Eye (tissue), 1 donor: ENCODE data around the gene NKAIN2.
"Not testable (repeated sequence)": the region's sequence is repeated elsewhere in the genome, so short reads cannot be mapped to it uniquely, and the experiment has no call there.

Experiments used
- DNase-seq: peaks from one replicate; pipeline ENCODE4 v3.0.0-alpha.2; 2015

The NKAIN2 gene

GRCh38 chr6:124119596-124119995 lies 315.9 kb downstream of the NKAIN2 start:
- peak; percentile 60 for DNase-seq

- DNase-seq = peak; percentile 25
Observed at GRCh38 chr6:124123617-124124209, 320.0 kb downstream of the NKAIN2 start.

DNA sequence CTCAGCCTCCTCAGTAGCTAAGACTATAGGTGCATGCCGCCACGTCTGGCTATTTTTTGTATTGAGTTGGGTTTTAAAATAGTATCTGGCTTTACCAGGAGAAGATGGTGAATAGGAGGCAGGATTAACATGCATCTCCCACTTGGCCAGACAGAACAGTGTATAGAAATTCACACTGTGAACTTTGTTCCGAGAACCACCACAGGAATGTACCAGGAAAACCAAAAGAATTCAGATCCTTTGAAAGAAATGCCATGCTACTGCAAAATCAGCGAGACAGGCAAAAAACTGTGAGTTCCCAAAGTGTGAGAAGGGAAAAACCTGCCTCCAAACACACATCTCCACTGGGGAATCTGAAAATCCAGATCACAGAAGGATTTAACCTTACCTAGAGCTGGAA lies 327.6 kb downstream of the NKAIN2 start:
- DNase-seq = no peak

DNA sequence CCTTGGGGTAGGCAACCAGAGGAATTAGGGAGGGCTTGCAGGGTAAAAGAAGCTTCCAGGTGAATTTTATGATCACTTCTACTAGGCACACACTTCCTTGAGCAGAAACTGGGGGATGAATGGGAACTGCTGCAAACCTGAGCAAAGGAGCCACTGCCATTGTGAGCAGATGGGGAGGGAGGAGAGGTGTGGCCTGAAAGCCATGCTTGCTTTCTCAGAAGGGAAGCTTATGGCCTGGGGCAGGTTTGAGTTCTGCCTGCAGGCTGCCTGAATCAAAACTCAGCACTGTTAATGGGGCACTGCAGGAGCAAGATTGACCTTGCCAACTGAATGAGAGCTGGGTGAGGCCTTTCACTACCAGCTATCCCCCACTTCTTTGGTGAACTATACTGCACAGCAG lies 328.1 kb downstream of the NKAIN2 start:
- no peak for DNase-seq

GRCh38 chr6:124132256-124132655 lies 328.6 kb downstream of the NKAIN2 start:
- no peak for DNase-seq

DNA sequence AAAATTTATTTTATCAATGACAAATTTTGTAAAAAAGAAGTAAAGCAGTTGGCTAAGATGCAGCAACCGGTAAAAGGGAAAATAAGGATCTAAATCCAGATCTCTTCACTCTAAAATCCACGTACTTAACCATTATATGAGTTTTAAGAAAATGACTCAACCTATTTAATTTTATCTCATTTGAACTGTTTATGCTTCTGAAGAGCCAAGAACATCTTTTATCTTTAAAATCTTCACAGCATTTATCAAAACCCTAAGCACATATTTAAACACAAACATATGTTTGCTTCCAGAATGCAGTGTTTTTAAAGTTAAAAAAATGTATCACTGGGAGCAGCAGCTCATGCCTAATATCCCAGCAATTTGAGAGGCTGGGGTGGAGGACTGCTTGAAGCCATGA lies 339.2 kb downstream of the NKAIN2 start:
- no peak for DNase-seq

DNA sequence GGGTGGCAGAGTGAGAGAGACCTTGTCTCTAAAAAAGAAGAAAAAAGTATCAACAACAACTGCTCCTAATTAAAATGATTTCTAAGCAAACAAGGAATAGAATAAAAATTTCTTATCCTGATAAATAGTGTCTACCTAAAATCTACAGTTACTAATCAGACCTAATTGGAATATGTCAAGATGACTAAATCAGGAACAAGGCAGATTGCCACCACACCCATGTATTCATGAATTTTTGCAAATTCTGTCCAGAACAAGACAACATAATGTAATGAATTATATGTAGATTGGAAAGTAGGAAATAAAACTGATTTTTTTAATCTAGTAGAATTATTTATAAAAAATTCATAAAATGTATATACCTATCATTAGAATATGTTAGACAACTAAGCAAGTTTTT lies 339.8 kb downstream of the NKAIN2 start:
- no peak for DNase-seq

GRCh38 chr6:124147621-124148020 lies 344.0 kb downstream of the NKAIN2 start:
- DNase-seq = no peak

DNA sequence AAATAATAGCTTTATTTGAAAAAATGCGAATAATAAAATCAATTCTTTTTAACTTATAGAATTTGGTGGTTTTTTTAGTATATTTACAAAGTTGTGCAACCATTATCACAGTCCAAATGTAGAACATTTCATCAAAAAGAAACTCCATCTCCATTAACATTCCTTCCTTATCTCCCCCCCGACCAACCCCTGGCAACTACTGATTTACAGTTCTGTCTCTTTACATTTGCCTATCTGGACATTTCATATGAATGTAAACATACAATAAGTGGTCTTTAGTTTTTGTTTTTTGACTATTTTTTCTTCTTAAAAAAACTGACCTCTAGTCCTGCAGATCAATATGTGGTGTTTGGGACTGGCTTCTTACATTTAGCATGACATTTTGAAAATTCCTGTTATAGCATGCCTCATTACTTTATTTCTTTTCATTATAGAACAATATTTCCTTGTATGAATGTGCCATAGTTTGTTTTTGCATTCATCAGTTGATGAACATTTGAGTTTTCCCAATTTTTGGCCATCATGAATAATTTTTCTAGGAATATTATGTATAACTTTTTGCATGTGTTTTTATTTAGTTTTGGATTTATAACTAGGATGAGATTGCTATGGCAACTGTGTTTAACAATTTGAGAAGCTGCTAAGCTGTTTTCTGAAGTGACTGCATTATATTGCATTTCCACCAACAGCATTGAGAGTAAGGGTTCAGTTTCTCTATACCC lies 344.7 kb downstream of the NKAIN2 start:
- no peak for DNase-seq

- no peak for DNase-seq
Observed at GRCh38 chr6:124149646-124150045, 346.0 kb downstream of the NKAIN2 start.

DNA sequence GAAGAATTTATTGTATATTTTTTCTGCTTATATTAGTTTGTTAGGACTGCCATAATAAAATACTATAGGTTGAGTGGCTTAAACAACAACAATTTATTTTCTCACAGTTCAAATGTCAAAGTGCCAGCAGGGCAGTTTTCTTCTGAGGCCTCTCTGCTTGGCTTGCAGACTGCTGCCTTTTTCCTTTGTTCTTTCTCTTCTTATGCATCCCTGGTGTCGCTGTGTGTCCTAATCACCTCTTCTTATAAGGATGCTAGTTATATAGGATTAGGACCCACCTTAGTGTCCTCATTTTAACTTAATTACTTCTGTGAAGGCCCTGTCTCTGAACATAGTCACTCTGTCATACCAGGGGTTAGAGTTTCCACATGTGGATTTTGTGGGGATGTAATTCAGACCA lies 354.4 kb downstream of the NKAIN2 start:
- no peak for DNase-seq

DNA sequence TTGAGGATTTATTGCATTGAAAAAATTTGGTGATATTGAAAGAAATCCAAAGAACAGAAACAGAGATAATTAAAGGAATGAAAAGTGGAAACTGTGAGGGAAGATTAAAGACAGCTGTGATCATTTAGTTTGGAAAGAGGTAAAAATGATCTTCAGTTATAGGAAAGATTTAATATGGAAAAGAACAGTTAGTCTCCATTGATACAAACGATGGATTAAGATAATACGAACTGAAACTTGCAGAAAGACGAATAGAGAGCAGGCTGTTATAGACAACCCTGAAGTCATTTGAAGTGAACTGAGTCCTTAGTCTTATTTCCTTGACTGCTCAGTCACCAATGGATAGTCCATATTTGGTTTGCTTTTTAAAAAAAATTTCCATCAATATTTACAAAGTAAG lies 360.0 kb downstream of the NKAIN2 start:
- DNase-seq = no peak

- DNase-seq = no peak
Observed at GRCh38 chr6:124164343-124164742, 360.7 kb downstream of the NKAIN2 start.

DNA sequence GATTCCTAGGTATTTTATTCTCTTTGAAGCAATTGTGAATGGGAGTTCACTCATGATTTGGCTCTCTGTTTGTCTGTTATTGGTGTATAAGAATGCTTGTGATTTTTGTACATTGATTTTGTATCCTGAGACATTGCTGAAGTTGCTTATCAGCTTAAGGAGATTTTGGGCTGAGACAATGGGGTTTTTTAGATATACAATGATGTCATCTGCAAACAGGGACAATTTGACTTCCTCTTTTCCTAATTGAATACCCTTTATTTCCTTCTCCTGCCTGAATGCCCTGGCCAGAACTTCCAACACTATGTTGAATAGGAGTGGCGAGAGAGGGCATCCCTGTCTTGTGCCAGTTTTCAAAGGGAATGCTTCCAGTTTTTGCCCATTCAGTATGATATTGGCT lies 363.6 kb downstream of the NKAIN2 start:
- not testable (repeated sequence) for DNase-seq

DNA sequence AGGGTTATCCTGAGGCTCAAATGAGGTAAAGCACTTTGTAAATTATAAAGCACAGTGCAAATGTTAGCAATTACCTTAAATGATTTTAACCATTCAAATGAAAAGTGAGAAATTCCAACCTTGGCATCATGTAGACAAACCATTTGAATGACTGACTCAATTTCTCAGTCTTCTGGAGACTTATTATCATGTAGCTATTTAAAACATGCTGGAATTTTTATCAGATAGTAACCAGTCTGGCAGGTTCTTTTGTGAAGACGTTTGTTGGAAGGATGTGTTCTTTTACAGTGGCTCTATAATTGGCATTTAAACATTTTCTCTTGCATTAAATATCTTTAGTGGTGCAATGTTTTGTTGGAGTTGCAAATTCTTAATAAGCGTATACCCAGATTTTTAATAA lies 386.6 kb downstream of the NKAIN2 start:
- no peak for DNase-seq

- no peak for DNase-seq
Observed at GRCh38 chr6:124193132-124193531, 389.5 kb downstream of the NKAIN2 start.

GRCh38 chr6:124197148-124197547 lies 393.5 kb downstream of the NKAIN2 start:
- DNase-seq = no peak

- DNase-seq = peak; percentile 19
Observed at GRCh38 chr6:124199286-124199685, 395.6 kb downstream of the NKAIN2 start.

GRCh38 chr6:124200661-124201060 lies 397.0 kb downstream of the NKAIN2 start:
- no peak for DNase-seq

- no peak for DNase-seq
Observed at GRCh38 chr6:124203101-124203811, 399.6 kb downstream of the NKAIN2 start.

- DNase-seq = no peak
Observed at GRCh38 chr6:124203812-124204167, 400.1 kb downstream of the NKAIN2 start.

GRCh38 chr6:124205921-124206320 lies 402.3 kb downstream of the NKAIN2 start:
- no peak for DNase-seq

GRCh38 chr6:124223611-124224345 lies 420.1 kb downstream of the NKAIN2 start:
- DNase-seq = no peak

- peak; percentile 5 for DNase-seq
Observed at GRCh38 chr6:124226396-124226795, 422.7 kb downstream of the NKAIN2 start.
